DOHH2 (cell line): ENCODE data around the gene ATP2A3.

ENCODE experiments used
- H3F3A ChIP-seq: fragments of 200-600 bp; sonication (generic), shearing (Covaris generic); 2 replicates; pipeline ENCODE4 v1.6.0; 2016; ENCODE audit warnings: antibody characterized with exemption, mild to moderate bottlenecking; ENCODE audit not compliant: control insufficient read depth, insufficient read depth
- H3K27ac ChIP-seq: fragments of 200-600 bp; sonication (generic); 2 replicates; pipeline ENCODE4 v1.5.1; 2014; ENCODE audit warnings: low read depth, mild to moderate bottlenecking, low read length, moderate library complexity
- H3K27me3 ChIP-seq: fragments of 200-600 bp; sonication (generic); 2 replicates; pipeline ENCODE4 v1.6.1; 2014; ENCODE audit warnings: mild to moderate bottlenecking, low read length, mixed read lengths; ENCODE audit not compliant: control insufficient read depth
- H3K36me3 ChIP-seq: fragments of 200-600 bp; sonication (generic); 2 replicates; pipeline ENCODE4 v1.6.1; 2014; ENCODE audit warnings: mild to moderate bottlenecking, low read length, moderate library complexity, mixed read lengths; ENCODE audit not compliant: control insufficient read depth
- H3K4me1 ChIP-seq: fragments of 200-600 bp; sonication (generic); 2 replicates; pipeline ENCODE4 v1.6.1; 2014; ENCODE audit warnings: mild to moderate bottlenecking, low read length, mixed read lengths; ENCODE audit not compliant: control insufficient read depth
- H3K4me2 ChIP-seq: fragments of 200-600 bp; sonication (generic); 2 replicates; pipeline ENCODE4 v1.6.0; 2014; ENCODE audit warnings: mild to moderate bottlenecking, low read length, moderate library complexity
- H3K4me3 ChIP-seq: fragments of 200-600 bp; sonication (generic); 2 replicates; pipeline ENCODE4 v1.5.1; 2014; ENCODE audit warnings: mild to moderate bottlenecking, low read length, mixed read lengths
- H3K79me2 ChIP-seq: fragments of 200-600 bp; sonication (generic); 2 replicates; pipeline ENCODE4 v1.6.1; 2014; ENCODE audit warnings: mild to moderate bottlenecking, low read length, mixed read lengths; ENCODE audit not compliant: control insufficient read depth
- H3K9me2 ChIP-seq: fragments of 200-600 bp; sonication (generic); replicated peaks from 2 replicates; pipeline ENCODE4 v1.6.1; 2014; ENCODE audit warnings: mild to moderate bottlenecking, low read length, mixed read lengths; ENCODE audit not compliant: control insufficient read depth
- H3K9me3 ChIP-seq: fragments of 200-600 bp; sonication (generic); 2 replicates; pipeline ENCODE4 v1.6.1; 2014; ENCODE audit warnings: antibody characterized with exemption, low read length, mixed read lengths; ENCODE audit not compliant: control insufficient read depth, insufficient read depth
- H4K20me1 ChIP-seq: fragments of 200-600 bp; sonication (generic); 2 replicates; pipeline ENCODE4 v1.6.0; 2014; ENCODE audit warnings: low read depth, mild to moderate bottlenecking, antibody characterized with exemption, low read length, moderate library complexity; ENCODE audit not compliant: control insufficient read depth, insufficient read depth
- EZH2phosphoT487 ChIP-seq: fragments of 200-600 bp; sonication (generic); IDR thresholded peaks from 2 replicates; pipeline ENCODE4 v1.6.1; 2017; ENCODE audit warnings: borderline replicate concordance, mild to moderate bottlenecking, antibody characterized with exemption, low read length, moderate library complexity, mixed read lengths
- TF ChIP-seq, protein P1 (sequence below): fragments of 200-600 bp; sonication (generic); IDR thresholded peaks from one replicate; pipeline ENCODE4 v1.5.1; 2014; ENCODE audit warnings: antibody characterized with exemption, mild to moderate bottlenecking, low read depth, low read length; ENCODE audit not compliant: poor library complexity, severe bottlenecking

The ATP2A3 gene

DNA sequence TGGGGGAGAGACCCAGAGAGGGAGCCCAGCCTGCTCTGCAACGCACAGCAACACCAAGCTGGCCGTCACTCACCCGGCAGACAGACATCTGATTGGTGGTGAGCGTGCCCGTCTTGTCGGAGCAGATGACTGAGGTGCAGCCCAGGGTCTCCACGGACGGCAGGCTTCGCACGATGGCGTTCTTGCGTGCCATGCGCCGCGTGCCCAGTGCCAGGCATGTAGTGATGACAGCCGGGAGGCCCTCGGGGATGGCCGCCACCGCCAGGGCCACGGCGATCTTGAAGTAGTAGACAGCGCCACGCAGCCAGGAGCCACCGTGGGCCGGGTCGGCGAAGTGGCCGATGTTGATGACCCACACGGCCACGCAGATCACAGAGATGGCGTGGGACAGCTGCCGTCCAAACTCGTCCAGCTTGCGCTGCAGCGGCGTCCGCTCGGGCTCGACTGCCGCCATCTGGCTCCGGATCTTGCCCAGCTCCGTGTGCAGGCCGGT, 16.9 kb downstream of the ATP2A3 start:
- H3K4me1 ChIP-seq: no peaks in the 10 kb centered on the region

DNA sequence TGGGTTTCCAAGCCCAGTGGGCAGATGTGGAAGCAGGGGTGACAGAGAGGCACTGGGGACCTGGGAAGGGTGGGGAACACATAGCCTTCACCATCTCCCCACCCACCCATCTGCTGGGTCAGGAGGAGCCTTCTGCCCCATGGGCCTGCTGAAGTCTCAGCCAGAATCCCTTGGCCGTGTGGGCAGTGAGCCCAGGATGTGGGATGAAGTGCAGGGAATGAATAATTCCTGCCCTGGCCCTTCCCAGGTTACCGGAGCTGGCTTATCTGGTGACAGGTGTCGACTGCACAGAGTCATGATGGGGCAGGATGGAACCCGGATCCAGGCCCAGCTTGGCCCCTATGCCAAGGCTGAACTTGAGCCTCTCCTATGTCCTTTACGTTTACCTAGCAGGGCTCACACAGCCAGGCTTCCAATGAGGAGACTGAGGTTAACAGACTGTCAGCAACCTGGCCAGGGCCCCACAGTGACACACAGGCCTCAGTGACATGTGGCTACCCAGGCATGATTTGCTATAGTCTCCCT, 17.5 kb downstream of the ATP2A3 start:
- H3K27me3 ChIP-seq: no peaks in the 10 kb centered on the region
- no peak overlapping the region for H3K4me2 ChIP-seq
- peaks cover 41% of the 10 kb centered on the region for H3K79me2 ChIP-seq
- H3K4me3 ChIP-seq: no peak overlapping the region
- peaks cover 15% of the 10 kb centered on the region for H4K20me1 ChIP-seq
- H3K4me1 ChIP-seq: no peaks in the 10 kb centered on the region
- no peaks in the 10 kb centered on the region; the same call in 1 of the 2 replicates for H3K9me3 ChIP-seq
- H3F3A ChIP-seq: peaks cover 17% of the 10 kb centered on the region
- H3K36me3 ChIP-seq: peaks cover 90% of the 10 kb centered on the region
- no peaks in the 10 kb centered on the region for H3K9me2 ChIP-seq
- TF ChIP-seq, protein P1, sequence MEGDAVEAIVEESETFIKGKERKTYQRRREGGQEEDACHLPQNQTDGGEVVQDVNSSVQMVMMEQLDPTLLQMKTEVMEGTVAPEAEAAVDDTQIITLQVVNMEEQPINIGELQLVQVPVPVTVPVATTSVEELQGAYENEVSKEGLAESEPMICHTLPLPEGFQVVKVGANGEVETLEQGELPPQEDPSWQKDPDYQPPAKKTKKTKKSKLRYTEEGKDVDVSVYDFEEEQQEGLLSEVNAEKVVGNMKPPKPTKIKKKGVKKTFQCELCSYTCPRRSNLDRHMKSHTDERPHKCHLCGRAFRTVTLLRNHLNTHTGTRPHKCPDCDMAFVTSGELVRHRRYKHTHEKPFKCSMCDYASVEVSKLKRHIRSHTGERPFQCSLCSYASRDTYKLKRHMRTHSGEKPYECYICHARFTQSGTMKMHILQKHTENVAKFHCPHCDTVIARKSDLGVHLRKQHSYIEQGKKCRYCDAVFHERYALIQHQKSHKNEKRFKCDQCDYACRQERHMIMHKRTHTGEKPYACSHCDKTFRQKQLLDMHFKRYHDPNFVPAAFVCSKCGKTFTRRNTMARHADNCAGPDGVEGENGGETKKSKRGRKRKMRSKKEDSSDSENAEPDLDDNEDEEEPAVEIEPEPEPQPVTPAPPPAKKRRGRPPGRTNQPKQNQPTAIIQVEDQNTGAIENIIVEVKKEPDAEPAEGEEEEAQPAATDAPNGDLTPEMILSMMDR: no peak
- TF ChIP-seq EZH2phosphoT487: no peak
- H3K27ac ChIP-seq: no peak overlapping the region

More for the DNA sequence above, 16.9 kb downstream of the ATP2A3 start:
- peaks cover 89% of the 10 kb centered on the region for H3K36me3 ChIP-seq
- peaks cover 43% of the 10 kb centered on the region for H3K79me2 ChIP-seq
- peaks cover 17% of the 10 kb centered on the region for H3F3A ChIP-seq
- no peak overlapping the region for H3K4me2 ChIP-seq
- H3K27ac ChIP-seq: no peak overlapping the region
- no peak overlapping the region for H3K4me3 ChIP-seq
- no peaks in the 10 kb centered on the region; the same call in 1 of the 2 replicates for H3K9me3 ChIP-seq
- TF ChIP-seq, protein P1: no peak
- no peaks in the 10 kb centered on the region for H3K9me2 ChIP-seq
- H4K20me1 ChIP-seq: peaks cover 15% of the 10 kb centered on the region
- no peaks in the 10 kb centered on the region for H3K27me3 ChIP-seq

DNA sequence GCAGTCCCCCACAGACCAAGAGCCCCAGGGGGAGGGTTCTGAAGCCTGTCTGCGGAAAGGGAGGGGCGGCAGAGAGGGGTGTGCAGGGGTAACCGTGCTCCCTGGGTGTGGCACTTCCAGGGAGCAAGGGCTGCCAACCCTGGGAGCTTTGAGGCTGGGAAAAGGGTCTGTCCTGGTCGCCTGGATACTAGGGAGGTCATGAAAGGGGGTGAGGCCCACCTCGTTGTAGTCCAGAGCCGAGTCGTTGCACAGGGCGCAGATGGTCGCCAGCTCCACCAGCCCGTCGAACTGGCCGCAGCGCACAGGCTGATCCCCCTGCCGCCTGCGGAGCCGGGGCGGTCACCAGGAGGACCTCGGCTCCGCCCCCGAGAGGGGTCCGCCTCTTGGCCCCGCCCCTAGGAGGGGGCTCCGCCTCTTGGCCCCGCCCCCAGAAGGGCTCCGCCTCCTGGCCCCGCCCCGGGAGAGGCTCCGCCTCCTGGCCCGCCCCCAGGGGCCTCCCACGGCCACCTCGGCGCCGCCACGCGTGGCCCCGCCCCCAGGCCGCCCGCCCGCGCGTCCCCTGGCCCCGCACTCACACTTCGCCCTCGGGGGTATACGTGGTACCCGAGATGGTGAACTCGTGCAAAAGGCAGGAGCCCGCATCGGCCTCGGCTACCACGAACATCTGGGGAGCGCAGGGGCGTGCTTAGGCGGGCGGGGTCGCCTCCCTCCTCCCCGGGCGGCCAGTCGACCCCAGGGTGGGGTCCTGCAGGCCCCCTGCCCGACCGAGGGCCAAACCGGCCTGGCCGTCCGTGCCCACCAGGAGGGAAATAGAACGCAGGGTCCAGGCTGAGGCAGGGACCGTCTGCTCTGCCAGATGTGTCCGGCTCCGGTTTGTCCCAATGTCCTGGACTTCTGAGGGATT, 19.5 kb downstream of the ATP2A3 start:
- H3K36me3 ChIP-seq: peaks cover 94% of the 10 kb centered on the region
- no peaks in the 10 kb centered on the region for H3K27me3 ChIP-seq
- TF ChIP-seq, protein P1: no peak
- TF ChIP-seq EZH2phosphoT487: no peak
- no peaks in the 10 kb centered on the region; the same call in 1 of the 2 replicates for H3K9me3 ChIP-seq
- no peak overlapping the region for H3K4me3 ChIP-seq
- no peak overlapping the region for H3K4me2 ChIP-seq
- no peaks in the 10 kb centered on the region for H3K4me1 ChIP-seq
- H3K9me2 ChIP-seq: no peaks in the 10 kb centered on the region
- peaks cover 39% of the 10 kb centered on the region for H3K79me2 ChIP-seq
- H3F3A ChIP-seq: peaks cover 17% of the 10 kb centered on the region
- no peak overlapping the region for H3K27ac ChIP-seq
- H4K20me1 ChIP-seq: peaks cover 15% of the 10 kb centered on the region
